G401.6 (cell line): ENCODE results near the gene TAMALIN.

ENCODE experiments used
- FAIRE-seq: peaks from 2 replicates; lab custom pipeline; 2012; peaks lifted over from hg19 to GRCh38; lab: Jason Lieb, UNC

Gene TAMALIN

GRCh38 chr12:52055731-52056711 is 49.3 kb downstream of the TAMALIN start:
- no peak for FAIRE-seq

GRCh38 chr12:52056801-52057637 is 50.3 kb downstream of the TAMALIN start:
- no peak for FAIRE-seq

- no peak for FAIRE-seq
These were observed 51.2 kb downstream of the TAMALIN start for GRCh38 chr12:52057638-52058576.

- no peak for FAIRE-seq
These were observed 52.0 kb downstream of the TAMALIN start for GRCh38 chr12:52058631-52059361.

- no peak for FAIRE-seq
These were observed 53.1 kb downstream of the TAMALIN start for GRCh38 chr12:52059582-52060497.

GRCh38 chr12:52060498-52061177 is 53.9 kb downstream of the TAMALIN start:
- FAIRE-seq: no peak

- no peak for FAIRE-seq
These were observed 54.9 kb downstream of the TAMALIN start for GRCh38 chr12:52061470-52062166.

- no peak for FAIRE-seq
These were observed 55.7 kb downstream of the TAMALIN start for GRCh38 chr12:52062167-52063081.

- FAIRE-seq: no peak
These were observed 56.6 kb downstream of the TAMALIN start for GRCh38 chr12:52063082-52063924.

GRCh38 chr12:52063981-52064649 is 57.4 kb downstream of the TAMALIN start:
- no peak for FAIRE-seq
